HG03108 (cell line): Measurements from ENCODE around the gene AGRN.
"Not testable (repeated sequence)": the region's sequence is repeated elsewhere in the genome, so short reads cannot be mapped to it uniquely, and the experiment has no call there.

Experiments used
- ATAC-seq: cut with Tn5 transposase; IDR thresholded peaks from one replicate; pipeline ENCODE4 v1.9.1; 2021; ENCODE audit warnings: moderate library complexity; ENCODE audit not compliant: unreplicated experiment

The AGRN gene

DNA sequence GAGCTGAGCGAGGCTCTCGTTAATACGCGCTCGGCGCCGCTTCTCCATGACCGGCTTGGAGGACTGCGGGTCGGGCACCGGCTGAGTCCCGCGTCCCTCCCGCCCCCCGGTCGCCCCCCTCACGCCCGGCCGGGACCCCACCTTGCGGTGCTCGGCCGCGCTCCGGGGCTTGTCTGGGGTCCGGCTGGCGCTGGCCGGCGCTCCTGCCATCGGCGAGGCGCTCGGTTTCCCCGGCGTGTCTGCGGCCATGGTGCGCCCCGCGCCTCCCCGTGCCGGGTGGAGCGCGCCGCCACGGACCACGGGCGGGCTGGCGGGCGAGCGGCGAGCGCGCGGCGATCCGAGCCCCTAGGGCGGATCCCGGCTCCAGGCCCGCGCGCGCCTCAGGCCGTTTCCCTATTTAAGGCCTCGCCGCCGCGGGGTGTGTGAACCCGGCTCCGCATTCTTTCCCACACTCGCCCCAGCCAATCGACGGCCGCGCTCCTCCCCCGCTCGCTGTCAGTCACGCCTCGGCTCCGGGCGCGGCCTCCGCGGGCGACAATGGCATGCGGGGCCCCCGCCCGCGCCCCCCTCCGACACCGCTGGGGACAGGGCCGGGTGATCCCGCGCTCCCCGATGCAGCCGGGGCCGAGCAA lies 20.1 kb upstream of the AGRN start, which contains the start of gene HES4:
Gene HES4 (minus strand): TSS at position 373 of the 632 bp plus-strand sequence. CDS start 124 bp downstream, at position 249.
- peak; percentile 45 for ATAC-seq

DNA sequence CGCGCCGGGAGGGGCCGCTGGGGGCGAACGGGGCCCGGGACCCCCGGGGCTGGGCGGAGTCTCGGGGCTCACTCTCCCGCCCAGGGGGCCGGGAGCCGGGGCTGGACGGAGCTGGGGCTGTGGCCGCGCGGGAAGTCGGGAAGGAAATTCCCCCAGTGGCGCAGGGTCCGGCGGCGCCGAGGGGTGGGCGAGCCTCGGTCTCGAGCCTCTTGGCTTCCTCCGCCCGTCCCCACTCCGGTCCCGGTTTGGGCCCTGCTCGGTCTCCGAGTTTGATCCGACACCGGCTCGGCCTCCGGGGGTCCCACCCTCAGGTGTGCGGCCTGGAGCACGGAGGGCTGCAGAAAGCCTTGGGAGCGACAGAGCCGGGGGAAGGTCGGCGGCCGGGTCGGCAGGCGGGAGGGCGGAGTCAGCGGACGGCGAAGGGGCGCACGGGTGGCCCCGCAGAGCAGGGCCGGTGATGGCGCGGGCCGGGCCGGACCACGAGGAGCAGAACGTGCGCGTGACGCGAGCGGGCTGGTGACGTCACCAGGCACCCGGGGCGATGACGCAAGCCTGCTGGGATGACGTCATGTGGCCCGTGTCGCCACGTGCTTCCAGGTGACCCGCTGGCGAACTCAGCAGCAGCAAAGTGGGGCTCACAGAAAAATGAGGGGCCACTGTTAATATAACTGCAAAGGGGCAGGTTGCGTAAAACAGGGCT lies 19.4 kb upstream of the AGRN start:
- ATAC-seq: peak; percentile 8

DNA sequence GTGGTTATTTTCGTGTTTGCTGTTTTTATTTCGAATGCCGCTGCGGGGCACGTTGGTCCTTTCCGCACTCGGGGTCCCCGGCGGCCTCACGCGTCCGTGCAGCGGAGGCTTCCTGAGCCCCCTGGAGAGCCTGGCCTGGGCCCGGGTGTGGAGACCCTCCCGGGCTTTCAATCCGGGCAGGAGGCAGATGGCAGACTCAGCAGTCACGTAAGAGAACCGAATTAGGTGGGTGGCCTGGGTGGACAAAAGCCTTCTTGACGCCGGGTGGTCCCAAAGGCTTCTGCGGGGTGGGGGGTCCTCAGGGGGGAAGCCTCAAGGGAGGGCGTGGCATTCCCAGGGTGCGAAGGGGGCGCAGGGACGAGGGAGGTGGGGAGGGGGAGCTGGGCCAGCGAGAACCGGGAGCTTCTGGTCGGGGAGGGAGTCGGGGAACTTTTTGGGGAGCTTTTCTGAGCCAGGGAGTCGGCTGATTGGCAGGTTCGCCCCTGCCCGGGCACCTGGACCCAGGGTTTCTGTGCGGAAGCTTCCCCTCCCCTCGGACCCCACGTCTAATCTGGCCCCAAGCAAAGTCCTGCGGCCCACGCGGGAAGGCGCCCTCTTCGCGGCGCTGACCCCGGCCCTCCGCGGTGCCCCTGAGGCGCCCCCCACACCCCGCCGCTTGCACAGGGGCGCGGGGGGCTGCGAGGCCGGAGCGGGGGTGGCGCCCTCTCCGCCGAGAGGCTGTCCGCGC lies 18.7 kb upstream of the AGRN start:
- no peak for ATAC-seq

DNA sequence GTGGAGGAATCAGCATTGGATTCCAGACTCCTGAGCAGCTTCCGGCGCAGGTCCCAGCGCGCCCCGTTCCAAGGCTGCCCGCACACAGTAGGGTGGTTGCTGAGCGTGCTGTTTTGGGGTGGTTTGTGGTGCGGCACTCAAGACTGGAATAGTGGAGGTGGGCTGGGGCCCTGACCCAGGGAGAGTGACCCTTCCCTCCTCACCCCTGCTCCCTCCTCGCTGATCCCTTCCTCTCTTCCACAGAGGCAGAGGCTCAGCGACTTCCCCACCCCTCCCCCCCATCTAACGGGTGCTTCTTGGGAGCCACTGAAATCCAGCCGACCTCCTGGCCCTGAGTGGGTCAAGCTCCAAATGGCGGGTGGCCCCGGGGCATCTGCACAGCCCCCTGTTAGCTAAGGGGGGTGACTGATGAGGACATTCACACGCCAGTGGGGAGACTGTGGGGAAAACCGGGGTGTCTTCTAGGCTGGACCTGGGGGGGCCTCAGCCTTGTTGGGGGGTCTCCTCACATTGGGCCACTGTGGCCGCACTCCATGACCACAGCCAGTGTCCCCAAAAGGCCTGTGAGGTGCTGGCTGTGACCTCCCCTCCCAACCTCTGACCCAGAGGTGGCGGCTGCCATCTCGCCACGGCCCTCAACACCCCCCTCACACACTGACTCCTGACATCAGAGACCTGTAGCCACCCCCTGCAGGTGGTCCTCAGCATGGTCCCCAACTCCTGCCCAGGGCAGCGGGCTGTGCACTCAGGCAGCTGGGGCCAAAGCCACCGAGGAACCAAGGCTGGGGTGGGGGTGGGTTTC lies 16.1 kb upstream of the AGRN start:
- no peak for ATAC-seq

DNA sequence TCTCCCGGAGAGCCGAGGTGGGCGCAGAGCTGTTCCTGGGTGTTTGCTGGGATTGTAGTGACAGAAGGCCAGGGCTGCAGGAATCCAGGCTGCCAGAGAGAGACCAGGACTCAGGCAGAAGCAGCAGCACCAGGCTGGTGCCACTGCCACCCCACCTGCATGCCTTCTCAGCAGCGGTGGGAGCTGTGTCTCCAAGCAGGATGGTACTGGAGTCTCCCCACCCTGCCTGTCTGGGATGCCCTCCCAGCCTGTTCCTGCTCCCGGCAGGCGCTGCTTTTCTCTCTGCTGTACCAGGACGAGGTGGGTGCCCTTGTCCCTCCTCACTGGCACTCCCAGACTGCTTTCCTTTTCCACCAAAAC lies 15.5 kb upstream of the AGRN start:
- ATAC-seq: no peak

DNA sequence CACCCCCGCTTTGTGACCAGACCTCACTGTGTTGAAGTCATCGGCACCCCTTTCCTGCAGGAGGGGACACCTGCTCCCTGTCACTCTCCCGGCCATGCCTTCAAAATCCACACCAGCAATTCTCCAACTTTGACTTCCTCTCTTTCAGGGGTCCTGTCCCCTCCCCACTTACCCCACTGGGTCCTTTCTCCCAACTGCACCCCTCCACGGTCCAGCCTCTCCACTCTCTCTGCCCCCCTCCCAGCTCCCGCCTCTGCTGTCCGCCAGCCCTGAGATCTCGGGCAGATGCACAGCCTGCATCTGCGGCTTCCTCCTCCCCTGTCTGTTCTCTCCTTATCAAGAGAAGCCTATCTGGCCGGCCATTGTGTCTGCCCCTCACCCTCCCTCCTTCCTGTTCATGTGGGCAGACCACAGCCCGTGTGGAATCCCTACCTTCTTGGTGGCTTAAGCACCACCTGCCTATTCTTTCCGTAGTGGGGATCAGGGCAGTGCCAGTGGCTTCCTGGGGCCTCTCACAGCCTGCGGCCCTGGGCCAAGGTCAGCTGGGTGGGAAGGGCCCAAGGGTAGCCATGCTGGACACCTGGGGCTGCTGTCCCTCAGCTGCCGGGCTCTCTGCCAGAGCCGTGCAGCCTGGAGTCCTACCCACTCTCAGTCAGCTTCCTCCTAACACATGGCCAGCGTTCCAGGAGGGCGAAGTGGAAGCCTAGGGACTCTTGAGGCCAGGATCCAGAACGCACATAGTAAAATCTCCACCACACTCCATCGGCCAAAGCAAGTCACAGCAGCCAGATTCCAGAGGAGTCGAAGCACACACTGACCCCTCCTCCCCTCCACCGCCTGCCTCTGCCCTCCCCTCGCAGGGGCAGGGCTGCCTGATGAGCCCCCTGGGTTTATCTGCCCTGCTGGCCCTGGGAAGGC lies 14.9 kb upstream of the AGRN start:
- ATAC-seq: no peak

DNA sequence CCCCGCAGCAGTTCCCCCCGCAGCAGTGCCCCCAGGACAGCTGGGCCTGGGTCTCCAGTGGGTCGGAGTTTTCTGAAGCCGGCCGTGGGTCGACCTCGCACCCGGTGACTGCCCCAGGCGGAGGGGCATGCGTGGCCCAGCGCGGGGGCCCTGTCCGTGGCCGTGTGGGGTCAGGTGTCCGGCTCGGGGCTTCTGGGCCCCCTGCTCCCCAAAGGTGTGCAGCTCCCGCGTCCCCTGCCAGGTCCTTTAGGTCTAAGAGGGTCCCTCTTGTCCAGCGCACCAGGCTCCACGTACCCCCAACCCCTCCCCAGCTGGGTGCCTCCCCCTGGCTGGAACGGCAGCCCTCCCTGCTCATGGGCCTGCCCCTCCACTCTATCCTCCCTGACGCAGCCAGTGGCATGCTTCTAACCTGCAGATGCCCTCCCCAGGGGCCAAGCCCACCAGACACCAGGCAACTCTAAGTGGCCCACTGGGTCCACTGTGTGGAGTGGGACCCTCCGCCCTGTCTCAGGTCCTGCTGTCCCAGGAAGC lies 14.1 kb upstream of the AGRN start:
- no peak for ATAC-seq

DNA sequence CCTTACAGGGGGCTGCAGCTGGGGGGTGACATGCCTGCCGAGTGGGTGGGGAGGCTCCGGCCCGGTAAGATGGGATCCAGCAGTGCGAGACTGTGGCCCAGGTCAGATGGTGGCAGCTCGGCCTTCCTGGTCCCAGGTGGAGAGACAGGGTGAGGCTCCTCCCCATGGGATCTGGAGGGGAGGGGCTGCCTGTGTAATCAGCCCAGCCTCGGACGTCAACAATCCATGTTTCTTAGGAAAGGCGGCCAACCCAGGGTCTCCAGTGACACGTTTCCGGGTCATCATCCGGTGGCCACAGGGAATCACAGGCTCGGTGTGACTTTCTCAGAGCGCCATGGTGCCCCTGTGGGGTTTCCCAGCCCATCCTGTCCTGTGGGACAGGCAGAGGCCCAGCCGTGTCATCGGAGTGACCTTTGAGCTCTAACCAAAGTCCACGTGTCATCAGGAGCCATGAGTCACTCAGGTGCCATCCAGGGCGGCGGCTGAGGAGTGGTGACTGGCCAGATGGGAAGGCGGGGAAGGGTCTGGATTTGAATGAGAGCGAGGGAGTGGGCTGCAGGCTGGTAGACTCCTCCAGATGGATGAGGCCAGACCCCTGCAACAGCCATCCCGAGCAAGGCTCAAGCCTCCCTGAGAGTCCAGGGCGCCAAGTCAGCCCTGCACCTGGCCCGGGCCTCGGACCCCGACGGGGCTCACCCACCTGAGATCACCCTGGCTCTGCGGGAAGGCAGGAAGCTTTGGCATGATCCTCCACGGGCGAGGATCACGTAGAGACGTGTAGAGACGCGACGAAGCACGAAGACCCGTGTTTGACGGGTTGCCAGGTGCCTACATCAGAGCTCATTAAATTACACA lies 13.4 kb upstream of the AGRN start:
- no peak for ATAC-seq

DNA sequence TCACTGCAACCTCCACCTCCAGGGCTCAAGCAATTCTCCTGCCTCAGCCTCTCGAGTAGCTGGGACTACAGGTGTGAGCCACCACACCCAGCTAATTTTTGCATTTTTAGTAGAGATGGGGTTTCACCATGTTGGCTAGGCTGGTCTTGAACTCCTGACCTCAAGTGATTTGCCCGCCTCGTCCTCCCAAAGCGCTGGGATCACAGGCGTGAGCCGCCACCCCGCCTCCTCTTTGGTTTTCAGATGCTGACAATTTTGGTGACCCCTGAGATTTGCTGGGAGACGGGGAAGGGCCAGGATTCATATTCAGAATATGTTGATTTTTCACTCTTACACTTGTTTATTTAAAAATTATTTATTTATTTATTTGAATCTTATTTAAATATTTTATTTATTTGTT lies 9.8 kb upstream of the AGRN start:
- ATAC-seq: not testable (repeated sequence)

DNA sequence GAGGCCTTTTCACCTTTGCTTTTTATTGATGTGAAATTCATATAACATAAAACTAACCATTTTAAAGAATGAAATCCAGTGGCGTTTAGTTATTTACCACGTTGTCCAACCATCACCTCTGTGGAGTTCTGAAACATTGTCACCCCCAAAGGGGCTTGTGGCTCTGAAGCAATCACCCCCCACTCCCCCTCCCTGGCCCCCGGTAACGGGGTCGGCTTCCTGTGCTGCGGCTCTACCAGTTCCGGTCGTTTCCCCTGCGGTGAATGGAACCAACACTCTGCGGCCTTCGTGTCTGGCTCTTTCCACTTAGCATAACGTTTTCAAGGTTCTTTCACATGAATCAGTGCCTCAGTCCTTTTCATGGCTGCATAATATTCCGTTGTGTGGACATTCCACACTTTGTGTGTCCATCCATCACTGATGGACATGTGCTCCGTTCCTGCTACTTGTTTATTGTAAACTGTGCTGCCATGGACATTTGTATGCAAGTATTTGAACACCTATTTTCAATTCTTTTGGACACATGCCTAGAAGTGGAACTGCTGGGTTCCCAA lies 8.4 kb upstream of the AGRN start:
- ATAC-seq: no peak

DNA sequence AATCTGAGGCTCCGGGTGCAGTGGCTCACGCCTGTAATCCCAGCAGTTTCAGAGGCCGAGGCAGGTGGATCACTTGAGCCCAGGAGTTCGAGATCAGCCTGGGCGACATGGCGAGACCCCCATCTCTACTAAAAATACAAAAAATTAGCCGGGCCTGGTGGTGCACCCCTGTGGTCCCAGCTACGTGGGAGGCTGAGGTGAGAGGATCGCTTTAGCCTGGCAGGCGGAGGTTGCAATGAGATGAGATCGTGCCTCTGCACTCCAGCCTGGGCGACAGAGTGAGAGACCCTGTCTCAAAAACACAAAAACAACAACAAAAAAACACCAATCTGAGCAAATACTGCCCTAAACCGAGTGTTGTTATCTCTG lies 7.2 kb upstream of the AGRN start:
- ATAC-seq: not testable (repeated sequence)

DNA sequence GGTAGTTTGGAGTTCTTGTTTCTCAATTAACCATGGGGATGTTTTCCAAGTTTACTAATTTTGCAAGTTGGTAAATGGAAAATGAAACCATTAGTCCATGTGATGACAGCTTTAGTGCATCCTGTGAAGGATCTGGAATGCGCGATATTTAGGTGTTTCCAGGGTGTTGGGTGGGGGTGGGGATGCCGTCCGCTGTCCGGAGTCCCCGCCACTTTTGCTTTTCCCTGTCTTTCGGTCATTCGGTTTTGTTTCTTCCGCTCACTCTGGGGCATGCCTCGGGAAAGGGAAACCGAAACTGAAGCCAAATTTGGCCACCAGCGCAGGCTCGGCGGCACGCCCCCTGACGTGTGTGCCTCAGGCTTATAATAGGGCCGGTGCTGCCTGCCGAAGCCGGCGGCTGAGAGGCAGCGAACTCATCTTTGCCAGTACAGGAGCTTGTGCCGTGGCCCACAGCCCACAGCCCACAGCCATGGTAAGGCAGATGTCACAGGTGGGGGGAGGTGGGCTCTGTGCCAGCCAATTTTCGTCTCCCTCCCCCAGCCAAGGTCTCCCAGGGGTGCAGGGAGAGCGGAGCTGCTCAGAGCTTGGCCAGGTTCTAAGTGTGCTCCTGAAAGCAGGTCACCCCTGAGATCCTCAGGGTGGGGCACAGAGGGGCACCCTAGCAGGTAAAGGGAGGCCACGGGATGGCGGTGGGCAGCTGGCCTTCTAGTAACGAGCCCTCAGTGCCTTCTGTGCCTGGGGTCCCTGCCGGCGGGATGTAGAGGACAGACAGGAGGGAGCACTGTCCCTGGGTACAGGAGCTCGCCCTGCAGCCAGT lies 6.6 kb upstream of the AGRN start, which contains the start of gene ISG15:
Gene ISG15 (plus strand): TSS at position 393 of the 817 bp plus-strand sequence. CDS start 77 bp downstream, at position 470.
- peak; percentile 72 for ATAC-seq

DNA sequence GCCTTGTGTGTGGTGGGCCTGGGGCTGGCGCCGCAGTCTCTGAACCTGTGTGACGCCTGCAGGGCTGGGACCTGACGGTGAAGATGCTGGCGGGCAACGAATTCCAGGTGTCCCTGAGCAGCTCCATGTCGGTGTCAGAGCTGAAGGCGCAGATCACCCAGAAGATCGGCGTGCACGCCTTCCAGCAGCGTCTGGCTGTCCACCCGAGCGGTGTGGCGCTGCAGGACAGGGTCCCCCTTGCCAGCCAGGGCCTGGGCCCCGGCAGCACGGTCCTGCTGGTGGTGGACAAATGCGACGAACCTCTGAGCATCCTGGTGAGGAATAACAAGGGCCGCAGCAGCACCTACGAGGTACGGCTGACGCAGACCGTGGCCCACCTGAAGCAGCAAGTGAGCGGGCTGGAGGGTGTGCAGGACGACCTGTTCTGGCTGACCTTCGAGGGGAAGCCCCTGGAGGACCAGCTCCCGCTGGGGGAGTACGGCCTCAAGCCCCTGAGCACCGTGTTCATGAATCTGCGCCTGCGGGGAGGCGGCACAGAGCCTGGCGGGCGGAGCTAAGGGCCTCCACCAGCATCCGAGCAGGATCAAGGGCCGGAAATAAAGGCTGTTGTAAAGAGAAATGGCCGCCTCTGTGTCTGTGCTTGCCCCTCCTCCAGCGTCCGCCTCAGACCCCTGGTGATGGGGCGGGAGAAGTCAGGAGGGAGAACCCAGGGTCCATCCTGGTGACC lies 5.8 kb upstream of the AGRN start:
- ATAC-seq: no peak

DNA sequence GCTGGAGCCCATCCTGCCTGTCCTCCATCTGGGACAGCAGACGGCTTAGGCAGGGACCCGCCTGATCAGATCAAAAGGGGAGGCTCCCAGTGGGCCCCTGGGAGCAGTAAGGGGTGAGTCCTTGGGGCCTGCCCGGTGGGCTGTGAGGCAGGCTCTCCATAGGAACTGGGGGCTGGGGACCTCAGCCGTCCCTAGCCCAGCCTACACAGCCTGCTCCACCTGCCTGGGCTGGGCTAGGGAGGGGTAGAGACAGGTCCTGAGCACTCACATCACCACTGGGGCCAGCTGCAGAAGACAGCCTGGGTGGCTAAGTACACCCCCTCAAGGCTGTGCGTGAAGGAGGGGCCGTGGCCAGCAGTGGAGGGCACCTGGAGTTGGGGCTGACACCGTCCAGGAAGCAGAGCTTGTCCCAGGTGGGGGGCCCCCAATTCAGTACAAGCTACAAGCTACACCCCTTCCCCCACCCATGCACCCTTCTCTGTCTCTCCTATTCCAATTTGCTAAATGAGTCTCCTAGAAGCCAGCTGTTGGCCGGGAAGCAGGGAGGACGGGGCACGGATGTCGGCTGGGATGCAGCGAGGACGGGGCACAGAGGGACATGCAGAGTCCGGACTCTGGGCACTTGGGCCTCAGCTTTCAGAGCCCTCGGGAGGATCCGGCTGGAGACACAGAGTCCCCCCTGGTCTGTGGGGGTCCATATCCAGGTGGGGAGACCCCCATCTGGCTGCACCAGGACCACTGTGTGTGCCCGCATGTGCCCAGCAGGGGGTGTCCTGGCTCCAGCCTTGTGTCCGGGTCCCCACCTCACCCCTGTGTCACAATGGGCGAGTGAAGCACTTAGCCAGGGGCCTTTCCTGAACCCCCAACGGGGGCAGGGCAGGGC lies 4.9 kb upstream of the AGRN start:
- no peak for ATAC-seq

DNA sequence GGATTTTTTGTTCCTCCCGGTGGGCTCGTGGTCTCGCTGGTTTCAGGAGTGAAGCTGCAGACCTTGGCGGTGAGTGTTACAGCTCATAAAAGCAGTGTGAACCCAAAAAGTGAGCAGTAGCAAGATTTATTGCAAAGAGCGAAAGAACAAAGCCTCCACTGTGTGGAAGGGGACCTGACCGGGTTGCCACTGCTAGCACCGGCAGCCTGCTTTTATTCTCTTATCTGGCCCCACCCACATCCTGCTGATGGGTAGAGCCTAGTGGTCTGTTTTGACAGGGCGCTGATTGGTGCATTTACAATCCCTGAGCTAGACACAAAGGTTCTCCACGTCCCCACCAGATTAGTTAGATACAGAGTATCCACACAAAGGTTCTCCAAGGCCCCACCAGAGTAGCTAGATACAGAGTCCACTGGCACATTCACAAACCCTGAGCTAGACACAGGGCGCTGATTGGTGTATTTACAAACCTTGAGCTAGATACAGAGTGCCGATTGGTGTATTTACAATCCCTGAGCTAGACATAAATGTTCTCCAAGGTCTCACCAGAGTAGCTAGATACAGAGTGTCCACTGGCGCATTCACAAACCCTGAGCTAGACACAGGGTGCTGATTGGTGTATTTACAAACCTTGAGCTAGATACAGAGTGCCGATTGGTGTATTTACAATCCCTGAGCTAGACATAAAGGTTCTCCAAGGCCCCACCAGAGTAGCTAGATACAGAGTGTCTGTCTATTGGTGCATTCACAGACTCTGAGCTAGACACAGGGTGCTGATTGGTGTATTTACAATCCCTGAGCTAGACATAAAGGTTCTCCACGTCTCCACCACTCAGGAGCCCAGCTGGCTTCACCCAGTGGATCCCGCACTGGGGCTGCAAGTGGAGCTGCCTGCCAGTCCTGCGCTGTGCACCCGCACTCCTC lies 2.3 kb upstream of the AGRN start:
- ATAC-seq: not testable (repeated sequence)
